Measurements from ENCODE around the gene GAL. TPM values are rescaled to one million over a fixed set of nuclear protein-coding genes. Genes with fewer than 3 reads are reported as not detected.

Gene GAL
- total and polyA plus RNA-seq, 7 donors = 0.38 to 5.6 TPM; not detected in 5

GRCh38 chr11:68682531-68682961 is 1.8 kb upstream of the GAL start:
- no peak for TF ChIP-seq CTCF (IDR thresholded peaks at IDR 0.05)
- Histone ChIP-seq H3K4me1 (peaks cover 5% of the 10 kb centered on the region), H3K27me3 (ENCODE audit: insufficient read depth in 3 of 3, low read length in 2 of 3) (peaks cover 0 to 63% (median 17%) of the 10 kb centered on the region in 3 donors), H3K36me3 (ENCODE audit: insufficient read depth in 1 of 2, low read depth in 1 of 2) (no peaks in the 10 kb centered on the region), H3K9me3 (no peaks in the 10 kb centered on the region), H3K27ac (no peak overlapping the region), H3K4me3 (no peak overlapping the region)
- DNase-seq (no peak), ATAC-seq (no peak)
- WGBS, 3 donors = 55 to 75% (median 74%) methylated on average over 9 of the region's 9 CpGs
- intact Hi-C loops (cut with DNase I) = no loop called here

- no peak for ATAC-seq
- WGBS, 3 donors = 55 to 64% (median 56%) methylated on average over 7 of the region's 7 CpGs
- no peak for TF ChIP-seq CTCF (IDR thresholded peaks at IDR 0.05)
Measured at GRCh38 chr11:68683121-68683520, 1.2 kb upstream of the GAL start.

GRCh38 chr11:68683536-68684384 is 584 bp upstream of the GAL start:
- no peak for DNase-seq
- peaks cover 5% of the 10 kb centered on the region for H3K4me1 ChIP-seq
- no peaks in the 10 kb centered on the region for H3K36me3 ChIP-seq (ENCODE audit: insufficient read depth in 1 of 2, low read depth in 1 of 2)
- no peak for TF ChIP-seq CTCF (IDR thresholded peaks at IDR 0.05)
- ATAC-seq = peak in 1 of 4 donors; percentile 23
- peak overlapping the region; percentile 54 for H3K4me3 ChIP-seq
- H3K9me3 ChIP-seq = no peaks in the 10 kb centered on the region
- H3K27ac ChIP-seq = no peak overlapping the region
- intact Hi-C loops (cut with DNase I) = no loop called here
- 29 to 38% (median 29%) methylated on average over 29 to 37 of the region's 37 CpGs for WGBS, 3 donors
- H3K27me3 ChIP-seq (ENCODE audit: insufficient read depth in 3 of 3, low read length in 2 of 3) = peaks cover 0 to 70% (median 17%) of the 10 kb centered on the region in 3 donors

More at GRCh38 chr11:68683121-68683520, 1.2 kb upstream of the GAL start:
- Histone ChIP-seq H3K36me3 (ENCODE audit: insufficient read depth in 1 of 2, low read depth in 1 of 2) (no peaks in the 10 kb centered on the region), H3K9me3 (no peaks in the 10 kb centered on the region), H3K27me3 (ENCODE audit: insufficient read depth in 3 of 3, low read length in 2 of 3) (peaks cover 0 to 69% (median 17%) of the 10 kb centered on the region in 3 donors), H3K4me1 (peaks cover 5% of the 10 kb centered on the region), H3K27ac (no peak overlapping the region), H3K4me3 (no peak overlapping the region)
- no peak for DNase-seq
- intact Hi-C loops (cut with DNase I) = no loop called here

GRCh38 chr11:68685656-68686380 is 1.5 kb downstream of the GAL start:
- H3K9me3 ChIP-seq = no peaks in the 10 kb centered on the region
- DNase-seq (no peak), ATAC-seq (no peak)
- H3K27me3 ChIP-seq (ENCODE audit: insufficient read depth in 3 of 3, low read length in 2 of 3) = peaks cover 0 to 70% (median 19%) of the 10 kb centered on the region in 3 donors
- TF ChIP-seq CTCF (IDR thresholded peaks at IDR 0.05) = no peak
- intact Hi-C loops (cut with DNase I) = no loop called here
- WGBS, 3 donors = 94 to 95% (median 95%) methylated on average over 18 of the region's 18 CpGs
- H3K36me3 ChIP-seq (ENCODE audit: insufficient read depth in 1 of 2, low read depth in 1 of 2) = no peaks in the 10 kb centered on the region
- no peak overlapping the region for H3K4me3 ChIP-seq
- no peak overlapping the region for H3K27ac ChIP-seq
- H3K4me1 ChIP-seq = peaks cover 5% of the 10 kb centered on the region

Measured in psoas muscle (tissue), 8 donors.